Activated T-cell treated with anti-CD3 and anti-CD28 coated beads, Interleukin-2, amount 50 U/mL, for 4 hours (primary cell): ENCODE measurements around the gene EPOP. TPM values are rescaled to one million over a fixed set of nuclear protein-coding genes. Genes with fewer than 3 reads are reported as not detected.

Experiments used
- total RNA-seq, 3 donors: library from RNA; stranded (reverse); gene quantifications; one replicate each; pipeline ENCODE4 v1.2.1, GENCODE V29; 2021

EPOP gene
- total RNA-seq, 3 donors from 2014 or later, result 110 to 131 (median 110) TPM

Other genes with a start within 250 kb of the EPOP start
- gene ARHGAP23, start 246.5 kb downstream of the EPOP start, total RNA-seq, result under 1 TPM; 0.29 to 0.57 (median 0.48) TPM
- gene SRCIN1, start 69.0 kb downstream of the EPOP start, total RNA-seq, result under 1 TPM in 2 of 3 donors, not detected in 1; 0.16 to 0.49 TPM
- 100 to 1,000 TPM; 263 to 315 (median 286) TPM for gene MLLT6, start 30.3 kb upstream of the EPOP start, total RNA-seq
- gene CISD3, start 55.4 kb upstream of the EPOP start, total RNA-seq, result 10 to 100 TPM; 47.2 to 73.3 (median 67.8) TPM
- under 1 TPM; 0.16 to 0.58 (median 0.43) TPM for gene PCGF2, start 73.4 kb upstream of the EPOP start, total RNA-seq
- 100 to 1,000 TPM; 527 to 569 (median 554) TPM for gene PSMB3, start 77.8 kb upstream of the EPOP start, total RNA-seq
- gene PIP4K2B, start 124.6 kb upstream of the EPOP start, total RNA-seq, result 10 to 100 TPM; 33.6 to 40.5 (median 39.3) TPM
- gene CWC25, start 150.4 kb upstream of the EPOP start, total RNA-seq, result 10 to 100 TPM; 32.7 to 36.5 (median 32.9) TPM
- gene RPL23, start 178.8 kb upstream of the EPOP start, total RNA-seq, result 1,000 to 10,000 TPM; 2,350 to 2,556 (median 2,362) TPM
- 100 to 1,000 TPM in 1 of 3 donors, 10 to 100 TPM in 2; 74.7 to 109 (median 88.2) TPM for gene LASP1, start 195.1 kb upstream of the EPOP start, total RNA-seq